DND-41 (cell line): ENCODE results near the gene OR9G4.

Source experiments
- ATAC-seq: fragments of 200-7000 bp; cut with Tn5 transposase; 3 replicates; pipeline ENCODE4 v1.9.1; 2021; ENCODE audit warnings: low read depth; ENCODE audit not compliant: insufficient read depth
- DNase-seq: peaks from one replicate; pipeline ENCODE4 v3.0.0-alpha.2; 2020
- H2AFZ ChIP-seq: 2 replicates; pipeline ENCODE4 v1.6.0; 2012; ENCODE audit warnings: low read depth, low read length
- H3K27ac ChIP-seq: 2 replicates; pipeline ENCODE4 v1.5.1; 2012; ENCODE audit warnings: low read length, inconsistent platforms
- H3K27me3 ChIP-seq: fragments of 200-600 bp; sonication (generic); 2 replicates; pipeline ENCODE4 v1.6.0; 2012; ENCODE audit warnings: low read length, mild to moderate bottlenecking, inconsistent platforms; ENCODE audit not compliant: insufficient read depth, poor library complexity
- H3K36me3 ChIP-seq: 2 replicates; pipeline ENCODE4 v1.5.1; 2012; ENCODE audit warnings: low read length, inconsistent platforms; ENCODE audit not compliant: insufficient read depth
- H3K4me1 ChIP-seq: 2 replicates; pipeline ENCODE4 v1.5.1; 2012; ENCODE audit warnings: mild to moderate bottlenecking, low read length; ENCODE audit not compliant: insufficient read depth
- H3K4me2 ChIP-seq: 2 replicates; pipeline ENCODE4 v1.6.0; 2012; ENCODE audit warnings: mild to moderate bottlenecking, moderate library complexity, low read length, inconsistent platforms; ENCODE audit not compliant: insufficient read depth
- H3K4me3 ChIP-seq, 2 experiments: fragments of 200-600 bp in 1 of 2; shearing (Covaris generic) in 1 of 2; 2 replicates each; pipeline ENCODE4 v1.5.1; 2012 to 2016; ENCODE audit warnings: inconsistent platforms in 2 of 2, low read length in 2 of 2, mild to moderate bottlenecking in 2 of 2, low read depth in 1 of 2, moderate library complexity in 1 of 2
- H3K79me2 ChIP-seq: 2 replicates; pipeline ENCODE4 v1.6.0; 2012; ENCODE audit warnings: low read length, inconsistent platforms; ENCODE audit not compliant: insufficient read depth
- H3K9ac ChIP-seq: 2 replicates; pipeline ENCODE4 v1.6.0; 2012; ENCODE audit warnings: low read depth, mild to moderate bottlenecking, inconsistent platforms, low read length, moderate library complexity
- H3K9me3 ChIP-seq: 2 replicates; pipeline ENCODE4 v1.5.1; 2012; ENCODE audit warnings: low read length, moderate library complexity, mild to moderate bottlenecking, inconsistent platforms; ENCODE audit not compliant: insufficient read depth, severe bottlenecking
- H4K20me1 ChIP-seq: 2 replicates; pipeline ENCODE4 v1.6.0; 2012; ENCODE audit warnings: low read length; ENCODE audit not compliant: insufficient read depth
- CTCF ChIP-seq: IDR thresholded peaks from 2 replicates; pipeline ENCODE4 v1.5.1; 2012; ENCODE audit warnings: borderline replicate concordance, low read length, moderate library complexity, mild to moderate bottlenecking; ENCODE audit not compliant: poor library complexity, severe bottlenecking; ENCODE audit errors: extremely low read depth
- EZH2 ChIP-seq: IDR thresholded peaks from 3 replicates; pipeline ENCODE4 v1.6.1; 2012; ENCODE audit warnings: borderline replicate concordance, low read depth, mild to moderate bottlenecking, moderate library complexity, low read length, inconsistent platforms; ENCODE audit not compliant: severe bottlenecking

The OR9G4 gene

GRCh38 chr11:56748597-56748996 lies at the start of gene OR9G4:
Gene OR9G4 (minus strand): TSS chr11:56748697. CDS start chr11:56743766, 4,931 bp downstream.
- H2AFZ ChIP-seq = no peak within 1 kb of the TSS
- H3K9me3 ChIP-seq = no peaks in the 10 kb centered on the region
- no peak for DNase-seq
- no peak within 1 kb of the TSS for H3K27ac ChIP-seq
- H4K20me1 ChIP-seq = no peaks in the 10 kb centered on the region
- ATAC-seq = no peak
- H3K79me2 ChIP-seq = no peaks in the 10 kb centered on the region
- no peak for TF ChIP-seq CTCF
- no peak for TF ChIP-seq EZH2
- H3K36me3 ChIP-seq = no peaks in the 10 kb centered on the region
- H3K27me3 ChIP-seq = no peaks in the 10 kb centered on the region
- H3K4me1 ChIP-seq = peaks cover 6% of the 10 kb centered on the region; the same call in 1 of the 2 replicates
- H3K4me2 ChIP-seq = no peak within 1 kb of the TSS
- H3K4me3 ChIP-seq = no peak within 1 kb of the TSS
- no peak within 1 kb of the TSS for H3K9ac ChIP-seq

GRCh38 chr11:56783448-56784041 lies 35.0 kb upstream of the OR9G4 start:
- H3K36me3 ChIP-seq = no peaks in the 10 kb centered on the region
- no peaks in the 10 kb centered on the region for H3K79me2 ChIP-seq
- no peaks in the 10 kb centered on the region for H3K27me3 ChIP-seq
- H2AFZ ChIP-seq = no peak overlapping the region
- DNase-seq (no peak), ATAC-seq (peak; percentile 74)
- H4K20me1 ChIP-seq = no peaks in the 10 kb centered on the region
- no peaks in the 10 kb centered on the region for H3K4me1 ChIP-seq
- no peaks in the 10 kb centered on the region for H3K9me3 ChIP-seq
- H3K4me2 ChIP-seq = no peak overlapping the region
- no peak overlapping the region for H3K9ac ChIP-seq
- no peak overlapping the region for H3K4me3 ChIP-seq
- TF ChIP-seq EZH2 = no peak
- TF ChIP-seq CTCF = peak; percentile 75
- H3K27ac ChIP-seq = no peak overlapping the region

GRCh38 chr11:56782167-56782847 lies 33.8 kb upstream of the OR9G4 start:
- ATAC-seq = no peak

More at GRCh38 chr11:56782167-56782847, 33.8 kb upstream of the OR9G4 start:
- Histone ChIP-seq H3K36me3 (no peaks in the 10 kb centered on the region), H3K27me3 (no peaks in the 10 kb centered on the region), H3K4me1 (no peaks in the 10 kb centered on the region), H3K4me2 (no peak overlapping the region), H3K79me2 (no peaks in the 10 kb centered on the region), H3K9ac (no peak overlapping the region), H4K20me1 (no peaks in the 10 kb centered on the region), H2AFZ (no peak overlapping the region), H3K27ac (no peak overlapping the region), H3K4me3 (no peak overlapping the region), H3K9me3 (no peaks in the 10 kb centered on the region)
- DNase-seq = no peak
- TF ChIP-seq EZH2 = no peak
- TF ChIP-seq CTCF = no peak
